Measurements from ENCODE around the gene ESRRA. TPM values are rescaled to one million over a fixed set of nuclear protein-coding genes. Genes with fewer than 3 reads are reported as not detected.

ESRRA gene
- total RNA-seq, 1 experiment from 2014 or later = 16.0 TPM

DNA sequence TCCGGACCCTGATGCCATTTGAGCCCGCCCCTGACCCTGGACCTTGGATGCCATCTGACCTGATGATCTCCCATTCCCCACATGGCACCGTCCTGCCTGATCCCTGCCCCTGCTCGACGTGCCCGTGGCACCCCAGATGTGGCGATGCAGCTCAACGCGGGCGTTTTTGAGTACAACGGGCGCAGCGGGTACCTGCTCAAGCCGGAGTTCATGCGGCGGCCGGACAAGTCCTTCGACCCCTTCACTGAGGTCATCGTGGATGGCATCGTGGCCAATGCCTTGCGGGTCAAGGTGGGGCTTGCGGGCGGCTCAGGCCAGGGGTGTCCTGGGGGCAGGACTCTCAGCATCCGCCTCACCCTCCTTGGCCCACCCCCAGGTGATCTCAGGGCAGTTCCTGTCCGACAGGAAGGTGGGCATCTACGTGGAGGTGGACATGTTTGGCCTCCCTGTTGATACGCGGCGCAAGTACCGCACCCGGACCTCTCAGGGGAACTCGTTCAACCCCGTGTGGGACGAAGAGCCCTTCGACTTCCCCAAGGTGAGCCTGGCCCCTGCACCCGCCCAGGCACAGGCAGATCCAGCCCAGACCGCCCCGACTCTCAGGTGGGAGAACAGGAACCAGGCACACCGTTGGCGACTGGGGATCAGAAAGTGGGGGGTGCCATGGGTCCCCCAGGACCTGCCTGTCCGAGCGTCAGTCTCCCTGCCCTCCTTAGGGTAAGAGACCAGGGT lies 42.9 kb upstream of the ESRRA start:
- Histone ChIP-seq H3K9me3 (ENCODE audit: low read length) (no peaks in the 10 kb centered on the region), H3K27me3 (ENCODE audit: low read length) (no peaks in the 10 kb centered on the region), H3K4me2 (ENCODE audit: low read depth, low read length, poor library complexity, severe bottlenecking) (no peak overlapping the region), H3K4me1 (ENCODE audit: low read length) (peaks cover 9% of the 10 kb centered on the region), H3K9me2 (replicated peaks; ENCODE audit: insufficient read depth, low read length) (no peaks in the 10 kb centered on the region), H3K9ac (ENCODE audit: low read length) (no peak overlapping the region), H3K79me2 (ENCODE audit: low read length) (no peaks in the 10 kb centered on the region), H2AFZ (ENCODE audit: low read length) (no peak overlapping the region), H3K4me3 (ENCODE audit: low read length) (no peak overlapping the region), H3K36me3 (ENCODE audit: insufficient read depth, low read length) (no peaks in the 10 kb centered on the region), H4K20me1 (ENCODE audit: insufficient read depth, low read depth, low read length) (no peaks in the 10 kb centered on the region), H3K27ac (ENCODE audit: low read length) (no peak overlapping the region)
- no peak for DNase-seq

DNA sequence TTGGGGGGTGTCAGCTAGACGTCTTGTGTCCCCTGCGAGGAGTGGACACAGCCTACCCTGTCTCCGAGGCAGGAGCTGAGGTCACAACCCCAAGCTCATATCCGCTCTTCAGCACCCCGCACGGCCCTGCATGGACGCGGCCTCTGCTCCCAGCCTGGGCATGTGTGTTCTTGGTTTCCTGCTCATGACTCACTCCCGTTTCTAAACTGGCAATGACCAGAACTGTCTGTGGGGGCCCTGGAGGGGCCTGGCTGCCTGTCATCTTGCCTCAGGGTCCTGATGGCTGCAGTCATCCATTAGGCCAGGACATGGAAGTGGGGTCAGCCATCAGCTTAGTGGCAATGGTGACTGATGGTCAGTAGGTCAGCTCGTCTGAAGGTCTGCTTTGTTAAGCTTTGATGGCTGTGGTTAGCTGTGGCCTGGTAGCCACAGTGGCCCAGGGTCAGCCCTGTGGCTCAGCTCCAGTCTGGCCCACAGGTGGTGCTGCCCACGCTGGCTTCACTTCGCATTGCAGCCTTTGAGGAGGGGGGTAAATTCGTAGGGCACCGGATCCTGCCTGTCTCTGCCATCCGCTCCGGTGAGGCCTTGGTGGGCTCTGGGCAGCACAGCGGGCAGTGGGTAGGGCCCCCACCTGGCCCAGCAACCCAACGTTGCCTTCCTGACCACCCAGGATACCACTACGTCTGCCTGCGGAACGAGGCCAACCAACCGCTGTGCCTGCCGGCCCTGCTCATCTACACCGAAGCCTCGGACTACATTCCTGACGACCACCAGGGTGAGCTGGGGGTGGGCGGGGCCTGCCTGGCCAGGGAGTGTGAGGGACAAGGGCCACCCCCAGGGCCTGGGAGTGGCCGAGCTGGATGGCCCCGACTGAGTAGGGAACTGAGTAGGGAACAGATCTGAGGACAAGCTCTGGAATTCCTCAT lies 42.0 kb upstream of the ESRRA start:
- no peak overlapping the region for H3K4me2 ChIP-seq (ENCODE audit: low read depth, low read length, poor library complexity, severe bottlenecking)
- H3K27ac ChIP-seq (ENCODE audit: low read length) = no peak overlapping the region
- no peaks in the 10 kb centered on the region for H4K20me1 ChIP-seq (ENCODE audit: insufficient read depth, low read depth, low read length)

DNA sequence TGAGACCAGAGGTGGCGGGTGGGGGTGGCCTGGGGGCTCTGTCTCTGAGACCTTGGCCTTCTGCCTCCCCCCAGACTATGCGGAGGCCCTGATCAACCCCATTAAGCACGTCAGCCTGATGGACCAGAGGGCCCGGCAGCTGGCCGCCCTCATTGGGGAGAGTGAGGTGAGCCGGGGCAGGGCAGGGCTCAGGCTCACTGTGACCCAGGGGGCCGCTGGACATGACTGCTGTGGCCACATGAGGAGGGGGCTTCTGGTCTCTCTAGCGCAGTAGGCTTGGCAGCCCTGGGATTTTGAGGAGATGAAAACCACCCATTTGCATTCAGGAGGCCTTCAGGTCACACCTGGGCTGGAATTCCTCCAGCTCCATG lies 41.4 kb upstream of the ESRRA start:
- Histone ChIP-seq H3K9ac (ENCODE audit: low read length) (no peak overlapping the region), H3K36me3 (ENCODE audit: insufficient read depth, low read length) (no peaks in the 10 kb centered on the region), H3K27ac (ENCODE audit: low read length) (no peak overlapping the region)

More for the DNA sequence above, 42.0 kb upstream of the ESRRA start:
- H3K36me3 ChIP-seq (ENCODE audit: insufficient read depth, low read length) = no peaks in the 10 kb centered on the region
- no peak overlapping the region for H3K4me3 ChIP-seq (ENCODE audit: low read length)
- H3K27me3 ChIP-seq (ENCODE audit: low read length) = no peaks in the 10 kb centered on the region
- H2AFZ ChIP-seq (ENCODE audit: low read length) = no peak overlapping the region
- no peak for DNase-seq
- H3K9me3 ChIP-seq (ENCODE audit: low read length) = no peaks in the 10 kb centered on the region
- no peak overlapping the region for H3K9ac ChIP-seq (ENCODE audit: low read length)
- no peaks in the 10 kb centered on the region for H3K79me2 ChIP-seq (ENCODE audit: low read length)
- no peaks in the 10 kb centered on the region for H3K9me2 ChIP-seq (replicated peaks; ENCODE audit: insufficient read depth, low read length)
- peaks cover 12% of the 10 kb centered on the region for H3K4me1 ChIP-seq (ENCODE audit: low read length)

DNA sequence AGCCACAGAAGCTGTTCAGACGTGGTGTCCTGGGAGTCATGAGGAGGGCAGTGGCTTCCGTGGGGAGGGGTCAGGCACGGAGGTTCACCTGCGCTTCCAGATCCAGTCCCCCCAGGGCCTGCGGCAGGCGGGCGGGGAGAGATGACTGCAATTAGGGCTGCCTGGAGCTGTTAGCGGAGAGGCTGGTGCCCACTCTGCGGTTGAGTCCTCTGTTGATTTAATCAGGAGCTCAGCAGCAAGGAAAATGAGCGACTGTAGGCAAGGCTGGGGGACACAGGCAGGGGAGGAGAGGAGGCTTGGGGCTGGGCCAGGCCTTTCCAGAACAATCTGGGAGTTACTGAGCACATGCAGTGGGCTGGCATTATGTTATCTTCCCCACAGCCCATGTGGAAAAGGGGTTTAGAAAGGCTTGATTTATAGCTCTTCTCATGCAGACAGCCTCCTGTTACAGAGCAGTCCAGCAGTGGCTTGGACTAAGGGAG lies 40.9 kb upstream of the ESRRA start:
- Histone ChIP-seq H3K4me2 (ENCODE audit: low read depth, low read length, poor library complexity, severe bottlenecking) (no peak overlapping the region), H3K27ac (ENCODE audit: low read length) (no peak overlapping the region), H4K20me1 (ENCODE audit: insufficient read depth, low read depth, low read length) (no peaks in the 10 kb centered on the region), H3K9me2 (replicated peaks; ENCODE audit: insufficient read depth, low read length) (no peaks in the 10 kb centered on the region), H3K9ac (ENCODE audit: low read length) (no peak overlapping the region), H3K79me2 (ENCODE audit: low read length) (peaks cover 6% of the 10 kb centered on the region), H2AFZ (ENCODE audit: low read length) (no peak overlapping the region), H3K27me3 (ENCODE audit: low read length) (no peaks in the 10 kb centered on the region), H3K4me3 (ENCODE audit: low read length) (no peak overlapping the region), H3K36me3 (ENCODE audit: insufficient read depth, low read length) (no peaks in the 10 kb centered on the region), H3K4me1 (ENCODE audit: low read length) (peaks cover 21% of the 10 kb centered on the region), H3K9me3 (ENCODE audit: low read length) (no peaks in the 10 kb centered on the region)
- no peak for DNase-seq

More for the DNA sequence above, 41.4 kb upstream of the ESRRA start:
- Histone ChIP-seq H3K79me2 (ENCODE audit: low read length) (peaks cover 6% of the 10 kb centered on the region), H2AFZ (ENCODE audit: low read length) (no peak overlapping the region), H3K27me3 (ENCODE audit: low read length) (no peaks in the 10 kb centered on the region), H3K4me2 (ENCODE audit: low read depth, low read length, poor library complexity, severe bottlenecking) (no peak overlapping the region), H3K4me1 (ENCODE audit: low read length) (peaks cover 19% of the 10 kb centered on the region), H3K9me3 (ENCODE audit: low read length) (no peaks in the 10 kb centered on the region), H3K9me2 (replicated peaks; ENCODE audit: insufficient read depth, low read length) (no peaks in the 10 kb centered on the region), H3K4me3 (ENCODE audit: low read length) (no peak overlapping the region), H4K20me1 (ENCODE audit: insufficient read depth, low read depth, low read length) (no peaks in the 10 kb centered on the region)
- no peak for DNase-seq

DNA sequence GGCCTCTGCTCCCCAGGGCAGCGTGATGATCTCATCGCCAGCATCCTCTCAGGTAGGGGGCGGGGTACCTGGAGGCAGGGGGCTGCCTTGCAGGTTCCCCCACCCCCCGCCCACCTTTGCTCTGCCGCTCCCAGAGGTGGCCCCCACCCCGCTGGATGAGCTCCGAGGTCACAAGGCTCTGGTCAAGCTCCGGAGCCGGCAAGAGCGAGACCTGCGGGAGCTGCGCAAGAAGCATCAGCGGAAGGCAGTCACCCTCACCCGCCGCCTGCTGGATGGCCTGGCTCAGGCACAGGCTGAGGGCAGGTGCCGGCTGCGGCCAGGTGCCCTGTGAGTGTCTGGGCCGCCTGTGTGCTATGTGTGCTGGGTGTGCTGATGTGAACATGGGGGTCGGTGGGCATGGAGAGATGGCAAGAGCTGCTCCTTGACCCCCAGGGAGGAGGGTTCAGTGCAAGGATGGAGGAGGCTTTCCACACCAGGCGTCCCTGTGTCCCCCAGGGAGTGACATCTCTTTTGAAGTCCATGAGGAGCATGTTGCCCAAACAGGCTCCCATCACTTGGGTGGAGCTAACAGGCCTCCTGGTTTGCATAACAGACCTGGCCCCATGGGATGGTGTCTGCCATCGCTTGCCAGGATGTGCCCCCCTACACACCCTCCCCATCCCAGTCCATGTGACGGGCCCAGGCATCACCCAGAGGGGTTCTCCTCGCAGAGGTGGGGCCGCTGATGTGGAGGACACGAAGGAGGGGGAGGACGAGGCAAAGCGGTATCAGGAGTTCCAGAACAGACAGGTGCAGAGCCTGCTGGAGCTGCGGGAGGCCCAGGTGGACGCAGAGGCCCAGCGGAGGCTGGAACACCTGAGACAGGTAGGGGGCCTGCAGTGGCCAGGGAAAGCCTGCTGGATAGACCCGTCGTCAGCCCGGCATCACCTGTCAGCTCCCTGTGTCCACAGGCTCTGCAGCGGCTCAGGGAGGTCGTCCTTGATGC lies 39.9 kb upstream of the ESRRA start:
- H4K20me1 ChIP-seq (ENCODE audit: insufficient read depth, low read depth, low read length) = no peaks in the 10 kb centered on the region
- H3K4me3 ChIP-seq (ENCODE audit: low read length) = no peak overlapping the region
- peaks cover 21% of the 10 kb centered on the region for H3K4me1 ChIP-seq (ENCODE audit: low read length)
- no peaks in the 10 kb centered on the region for H3K36me3 ChIP-seq (ENCODE audit: insufficient read depth, low read length)
- no peaks in the 10 kb centered on the region for H3K27me3 ChIP-seq (ENCODE audit: low read length)
- no peak overlapping the region for H3K27ac ChIP-seq (ENCODE audit: low read length)
- no peaks in the 10 kb centered on the region for H3K9me2 ChIP-seq (replicated peaks; ENCODE audit: insufficient read depth, low read length)
- H3K9me3 ChIP-seq (ENCODE audit: low read length) = no peaks in the 10 kb centered on the region
- DNase-seq = peak; percentile 64
- 0 out of 2 replicates have a peak overlapping the region, but pooled peaks have one; percentile 10 for H3K9ac ChIP-seq (ENCODE audit: low read length)
- H3K79me2 ChIP-seq (ENCODE audit: low read length) = peaks cover 6% of the 10 kb centered on the region
- H2AFZ ChIP-seq (ENCODE audit: low read length) = no peak overlapping the region
- no peak overlapping the region for H3K4me2 ChIP-seq (ENCODE audit: low read depth, low read length, poor library complexity, severe bottlenecking)

DNA sequence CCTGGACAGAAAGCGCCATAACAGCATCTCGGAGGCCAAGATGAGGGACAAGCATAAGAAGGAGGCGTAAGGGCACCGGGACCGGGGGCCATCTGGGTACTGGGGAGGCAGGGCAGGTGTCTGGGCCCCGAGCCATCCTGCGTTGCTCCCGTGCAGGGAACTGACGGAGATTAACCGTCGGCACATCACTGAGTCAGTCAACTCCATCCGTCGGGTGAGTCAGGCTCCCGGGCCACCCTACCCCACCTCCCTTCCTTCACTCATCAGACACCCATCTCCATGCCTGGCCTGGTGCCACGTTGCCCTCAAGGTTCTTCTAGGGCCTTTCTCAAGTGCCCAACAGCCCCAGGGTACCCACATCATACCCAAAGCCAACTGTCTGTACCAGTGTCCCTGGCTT lies 39.0 kb upstream of the ESRRA start:
- H3K79me2 ChIP-seq (ENCODE audit: low read length) = peaks cover 6% of the 10 kb centered on the region
- no peaks in the 10 kb centered on the region for H4K20me1 ChIP-seq (ENCODE audit: insufficient read depth, low read depth, low read length)
- H3K4me2 ChIP-seq (ENCODE audit: low read depth, low read length, poor library complexity, severe bottlenecking) = no peak overlapping the region
- no peaks in the 10 kb centered on the region for H3K9me2 ChIP-seq (replicated peaks; ENCODE audit: insufficient read depth, low read length)
- no peak overlapping the region for H2AFZ ChIP-seq (ENCODE audit: low read length)
- DNase-seq = no peak
- no peak overlapping the region for H3K9ac ChIP-seq (ENCODE audit: low read length)
- H3K36me3 ChIP-seq (ENCODE audit: insufficient read depth, low read length) = no peaks in the 10 kb centered on the region
- H3K9me3 ChIP-seq (ENCODE audit: low read length) = no peaks in the 10 kb centered on the region
- no peak overlapping the region for H3K4me3 ChIP-seq (ENCODE audit: low read length)
- no peak overlapping the region for H3K27ac ChIP-seq (ENCODE audit: low read length)
- H3K27me3 ChIP-seq (ENCODE audit: low read length) = no peaks in the 10 kb centered on the region
- peaks cover 21% of the 10 kb centered on the region for H3K4me1 ChIP-seq (ENCODE audit: low read length)

DNA sequence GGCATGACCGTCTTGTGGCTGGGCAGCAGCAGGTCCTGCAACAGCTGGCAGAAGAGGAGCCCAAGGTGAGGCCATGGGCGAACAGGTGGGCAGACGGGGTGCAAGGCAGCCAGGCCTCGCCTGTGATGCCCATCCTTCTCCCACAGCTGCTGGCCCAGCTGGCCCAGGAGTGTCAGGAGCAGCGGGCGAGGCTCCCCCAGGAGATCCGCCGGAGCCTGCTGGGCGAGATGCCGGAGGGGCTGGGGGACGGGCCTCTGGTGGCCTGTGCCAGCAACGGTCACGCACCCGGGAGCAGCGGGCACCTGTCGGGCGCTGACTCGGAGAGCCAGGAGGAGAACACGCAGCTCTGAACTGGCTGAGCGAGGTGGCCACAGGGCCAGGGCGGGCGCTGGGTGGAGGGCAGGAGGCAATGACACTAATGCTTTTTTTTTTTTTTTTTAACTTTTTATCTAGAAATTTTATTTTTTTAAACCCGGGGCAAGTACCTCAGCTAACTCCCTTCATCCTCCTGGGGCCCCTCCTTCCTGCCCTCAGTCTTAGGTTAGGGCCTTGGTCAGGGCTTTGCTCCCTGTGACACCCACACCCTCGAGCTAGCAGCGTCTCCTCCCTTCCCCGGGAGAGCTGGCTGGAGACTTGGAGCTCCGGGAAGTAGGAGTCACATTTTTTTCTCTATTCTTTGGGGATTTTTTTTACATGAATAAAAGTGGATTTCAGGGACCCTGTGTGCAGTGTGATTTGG lies 37.9 kb upstream of the ESRRA start:
- Histone ChIP-seq H2AFZ (ENCODE audit: low read length) (no peak overlapping the region), H3K9me2 (replicated peaks; ENCODE audit: insufficient read depth, low read length) (no peaks in the 10 kb centered on the region), H3K27me3 (ENCODE audit: low read length) (no peaks in the 10 kb centered on the region), H3K79me2 (ENCODE audit: low read length) (peaks cover 8% of the 10 kb centered on the region), H3K4me3 (ENCODE audit: low read length) (no peak overlapping the region), H3K9ac (ENCODE audit: low read length) (no peak overlapping the region; the same call in 1 of the 2 replicates), H3K4me2 (ENCODE audit: low read depth, low read length, poor library complexity, severe bottlenecking) (no peak overlapping the region), H3K36me3 (ENCODE audit: insufficient read depth, low read length) (no peaks in the 10 kb centered on the region), H3K4me1 (ENCODE audit: low read length) (peaks cover 29% of the 10 kb centered on the region), H3K9me3 (ENCODE audit: low read length) (no peaks in the 10 kb centered on the region), H4K20me1 (ENCODE audit: insufficient read depth, low read depth, low read length) (no peaks in the 10 kb centered on the region), H3K27ac (ENCODE audit: low read length) (no peak overlapping the region)
- no peak for DNase-seq
